HepG2 (cell line): ENCODE data around the gene SIRT7. TPM values are rescaled to one million over a fixed set of nuclear protein-coding genes. Genes with fewer than 3 reads are reported as not detected.

Source experiments
- AKAP8 ChIP-seq: sonication (generic); formaldehyde crosslinking; IDR thresholded peaks from 2 replicates; pipeline ENCODE4 v1.5.1; 2020; ENCODE audit warnings: mild to moderate bottlenecking, missing genetic modification reagents
- BCL6 ChIP-seq: IDR thresholded peaks from 2 replicates; pipeline ENCODE4 v1.6.1; 2016; ENCODE audit warnings: missing genetic modification reagents, missing compliant biosample characterization
- EEA1 ChIP-seq: sonication (generic); formaldehyde crosslinking; IDR thresholded peaks from 2 replicates; pipeline ENCODE4 v1.5.1; 2020; ENCODE audit warnings: mild to moderate bottlenecking, missing genetic modification reagents, borderline replicate concordance
- HNF4G ChIP-seq, 2 experiments: sonication (generic) in 1 of 2; formaldehyde crosslinking in 1 of 2; IDR thresholded peaks; 2 replicates each; pipeline versions ENCODE4 v1.4.0 to v1.6.1; 2011 to 2020; ENCODE audit warnings: borderline replicate concordance in 2 of 2, low read depth in 2 of 2, mild to moderate bottlenecking in 2 of 2, low read length in 1 of 2, missing genetic modification reagents in 1 of 2, moderate library complexity in 1 of 2
- HOXA7 ChIP-seq: sonication (generic); formaldehyde crosslinking; IDR thresholded peaks from 2 replicates; pipeline ENCODE4 v1.8.1; 2022; ENCODE audit warnings: mild to moderate bottlenecking, missing genetic modification reagents, moderate library complexity
- MATR3 ChIP-seq: sonication (generic); formaldehyde crosslinking; IDR thresholded peaks from 2 replicates; pipeline ENCODE4 v1.4.0; 2020; ENCODE audit warnings: missing genetic modification reagents
- MEF2D ChIP-seq: sonication (generic); formaldehyde crosslinking; IDR thresholded peaks from 2 replicates; pipeline ENCODE4 v1.5.1; 2020; ENCODE audit warnings: mild to moderate bottlenecking, missing genetic modification reagents
- MEIS2 ChIP-seq: sonication (generic); formaldehyde crosslinking; IDR thresholded peaks from 2 replicates; pipeline ENCODE4 v1.9.0; 2021; ENCODE audit warnings: mild to moderate bottlenecking, missing genetic modification reagents
- SKI ChIP-seq: fragments of 450-650 bp; IDR thresholded peaks from one replicate; pipeline ENCODE4 v1.6.1; 2018; ENCODE audit warnings: mild to moderate bottlenecking; ENCODE audit not compliant: partially characterized antibody
- TAF15 ChIP-seq: fragments of 200-400 bp; formaldehyde crosslinking; IDR thresholded peaks from one replicate; pipeline ENCODE4 v1.6.1; 2018; ENCODE audit warnings: mild to moderate bottlenecking, low read depth, low read length; ENCODE audit not compliant: poor library complexity, severe bottlenecking
- ZNF207 ChIP-seq: fragments of 450-650 bp; IDR thresholded peaks from 2 replicates; pipeline ENCODE4 v1.6.1; 2016; ENCODE audit warnings: antibody characterized with exemption, borderline replicate concordance
- ZNF232 ChIP-seq: sonication (generic); formaldehyde crosslinking; IDR thresholded peaks from 2 replicates; pipeline ENCODE4 v1.4.0; 2020; ENCODE audit warnings: missing genetic modification reagents, borderline replicate concordance
- ZNF431 ChIP-seq: sonication (generic); formaldehyde crosslinking; IDR thresholded peaks from 2 replicates; pipeline ENCODE4 v1.9.0; 2022; ENCODE audit warnings: missing genetic modification reagents, low read depth, mild to moderate bottlenecking, borderline replicate concordance
- ZNF552 ChIP-seq: sonication (generic); formaldehyde crosslinking; IDR thresholded peaks from 2 replicates; pipeline ENCODE4 v1.9.0; 2022; ENCODE audit warnings: missing genetic modification reagents, mild to moderate bottlenecking, borderline replicate concordance
- ZNF7 ChIP-seq: IDR thresholded peaks from 2 replicates; pipeline ENCODE4 v1.6.1; 2016; ENCODE audit warnings: missing biosample characterization, missing genetic modification reagents
- ZNF777 ChIP-seq: sonication (generic); formaldehyde crosslinking; IDR thresholded peaks from 2 replicates; pipeline ENCODE4 v1.4.0; 2020; ENCODE audit warnings: missing genetic modification reagents
- ZSCAN9 ChIP-seq: IDR thresholded peaks from 2 replicates; pipeline ENCODE4 v1.6.1; 2016; ENCODE audit warnings: borderline replicate concordance
- polyA plus RNA-seq, 8 experiments: library from polyadenylated mRNA; depleted of rRNA in 3 of 8; stranded (reverse) in 7 of 8; unstranded in 1 of 8; fragments of >200 nt; fragmentation: Illumina TruSeq in 4 of 8; extraction: Trizol in 4 of 8; gene quantifications; 2 replicates each; pipeline versions ENCODE4 v1.2.1 to v1.2.3, GENCODE V29; 2011 to 2016; ENCODE audit warnings: low read depth in 4 of 8, missing spikeins in 1 of 8, mixed read lengths in 1 of 8; ENCODE audit not compliant: insufficient read depth in 1 of 8
- total RNA-seq, 5 experiments: library from RNA; depleted of rRNA; stranded (reverse); fragments of >200 nt; fragmentation: Illumina TruSeq; extraction: Trizol; gene quantifications; 2 replicates each; pipeline ENCODE4 v1.2.3, GENCODE V29; 2016; ENCODE audit warnings: low read depth in 1 of 5
- TF ChIP-seq, protein P1 (sequence below): sonication (generic); formaldehyde crosslinking; IDR thresholded peaks from 2 replicates; pipeline ENCODE4 v1.8.1; 2022; ENCODE audit warnings: low read depth, mild to moderate bottlenecking, missing genetic modification reagents
- TF ChIP-seq, protein P2 (sequence below), 2 experiments: sonication (generic) in 1 of 2; formaldehyde crosslinking in 1 of 2; IDR thresholded peaks; 2 replicates each; pipeline versions ENCODE4 v1.4.0 to v1.6.1; 2018 to 2020; ENCODE audit warnings: missing genetic modification reagents in 2 of 2, borderline replicate concordance in 1 of 2, low read depth in 1 of 2, mild to moderate bottlenecking in 1 of 2, missing biosample characterization in 1 of 2
- TF ChIP-seq, protein P3 (sequence below): sonication (generic); formaldehyde crosslinking; IDR thresholded peaks from 2 replicates; pipeline ENCODE4 v1.5.1; 2020; ENCODE audit warnings: missing genetic modification reagents, mild to moderate bottlenecking, borderline replicate concordance

SIRT7 gene
- total and polyA plus RNA-seq, 2 of the 13 experiments (the other 11 are each of a cell fraction or from before 2014, with no cell fraction given) = 8.3 to 24.8 TPM

- TF ChIP-seq, protein P1, sequence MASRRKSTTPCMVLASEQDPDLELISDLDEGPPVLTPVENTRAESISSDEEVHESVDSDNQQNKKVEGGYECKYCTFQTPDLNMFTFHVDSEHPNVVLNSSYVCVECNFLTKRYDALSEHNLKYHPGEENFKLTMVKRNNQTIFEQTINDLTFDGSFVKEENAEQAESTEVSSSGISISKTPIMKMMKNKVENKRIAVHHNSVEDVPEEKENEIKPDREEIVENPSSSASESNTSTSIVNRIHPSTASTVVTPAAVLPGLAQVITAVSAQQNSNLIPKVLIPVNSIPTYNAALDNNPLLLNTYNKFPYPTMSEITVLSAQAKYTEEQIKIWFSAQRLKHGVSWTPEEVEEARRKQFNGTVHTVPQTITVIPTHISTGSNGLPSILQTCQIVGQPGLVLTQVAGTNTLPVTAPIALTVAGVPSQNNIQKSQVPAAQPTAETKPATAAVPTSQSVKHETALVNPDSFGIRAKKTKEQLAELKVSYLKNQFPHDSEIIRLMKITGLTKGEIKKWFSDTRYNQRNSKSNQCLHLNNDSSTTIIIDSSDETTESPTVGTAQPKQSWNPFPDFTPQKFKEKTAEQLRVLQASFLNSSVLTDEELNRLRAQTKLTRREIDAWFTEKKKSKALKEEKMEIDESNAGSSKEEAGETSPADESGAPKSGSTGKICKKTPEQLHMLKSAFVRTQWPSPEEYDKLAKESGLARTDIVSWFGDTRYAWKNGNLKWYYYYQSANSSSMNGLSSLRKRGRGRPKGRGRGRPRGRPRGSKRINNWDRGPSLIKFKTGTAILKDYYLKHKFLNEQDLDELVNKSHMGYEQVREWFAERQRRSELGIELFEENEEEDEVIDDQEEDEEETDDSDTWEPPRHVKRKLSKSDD (CRISPR knock-in tag) = peak; percentile 62; the same call in 1 of the 2 replicates
- TF ChIP-seq TAF15 (peak; percentile 42), ZNF431 (CRISPR knock-in tag) (peak; percentile 29; the same call in 1 of the 2 replicates), ZNF777 (CRISPR knock-in tag) (peak; percentile 59; the same call in 1 of the 2 replicates), ZNF552 (CRISPR knock-in tag) (0 out of 2 replicates have a peak, but pooled peaks have one; percentile 59), EEA1 (CRISPR knock-in tag) (peak; percentile 65; the same call in 1 of the 2 replicates), HOXA7 (no peak), AKAP8 (CRISPR knock-in tag) (peak; percentile 45; the same call in 1 of the 2 replicates), MATR3 (CRISPR knock-in tag) (0 out of 2 replicates have a peak, but pooled peaks have one; percentile 71), ZNF207 (no peak), ZSCAN9 (CRISPR knock-in tag) (0 out of 2 replicates have a peak, but pooled peaks have one; percentile 13), ZNF232 (CRISPR knock-in tag) (no peak), BCL6 (CRISPR knock-in tag) (0 out of 2 replicates have a peak, but pooled peaks have one; percentile 11), SKI (peak; percentile 84), MEIS2 (CRISPR knock-in tag) (peak; percentile 45; the same call in 1 of the 2 replicates), HNF4G (IDR thresholded peaks at IDR 0.05; ENCODE audit: borderline replicate concordance, low read depth, low read length) (no peak), HNF4G (CRISPR knock-in tag; IDR thresholded peaks at IDR 0.05; ENCODE audit: borderline replicate concordance, low read depth) (0 out of 2 replicates have a peak, but pooled peaks have one; percentile 56), MEF2D (CRISPR knock-in tag) (no peak), ZNF7 (CRISPR knock-in tag) (no peak)
- TF ChIP-seq, protein P2, sequence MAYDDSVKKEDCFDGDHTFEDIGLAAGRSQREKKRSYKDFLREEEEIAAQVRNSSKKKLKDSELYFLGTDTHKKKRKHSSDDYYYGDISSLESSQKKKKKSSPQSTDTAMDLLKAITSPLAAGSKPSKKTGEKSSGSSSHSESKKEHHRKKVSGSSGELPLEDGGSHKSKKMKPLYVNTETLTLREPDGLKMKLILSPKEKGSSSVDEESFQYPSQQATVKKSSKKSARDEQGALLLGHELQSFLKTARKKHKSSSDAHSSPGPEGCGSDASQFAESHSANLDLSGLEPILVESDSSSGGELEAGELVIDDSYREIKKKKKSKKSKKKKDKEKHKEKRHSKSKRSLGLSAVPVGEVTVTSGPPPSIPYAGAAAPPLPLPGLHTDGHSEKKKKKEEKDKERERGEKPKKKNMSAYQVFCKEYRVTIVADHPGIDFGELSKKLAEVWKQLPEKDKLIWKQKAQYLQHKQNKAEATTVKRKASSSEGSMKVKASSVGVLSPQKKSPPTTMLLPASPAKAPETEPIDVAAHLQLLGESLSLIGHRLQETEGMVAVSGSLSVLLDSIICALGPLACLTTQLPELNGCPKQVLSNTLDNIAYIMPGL (CRISPR knock-in tag; IDR thresholded peaks at IDR 0.05; ENCODE audit: borderline replicate concordance in 1 of 2, low read depth in 1 of 2) = peak; percentile 90 to 95
- TF ChIP-seq, protein P3, sequence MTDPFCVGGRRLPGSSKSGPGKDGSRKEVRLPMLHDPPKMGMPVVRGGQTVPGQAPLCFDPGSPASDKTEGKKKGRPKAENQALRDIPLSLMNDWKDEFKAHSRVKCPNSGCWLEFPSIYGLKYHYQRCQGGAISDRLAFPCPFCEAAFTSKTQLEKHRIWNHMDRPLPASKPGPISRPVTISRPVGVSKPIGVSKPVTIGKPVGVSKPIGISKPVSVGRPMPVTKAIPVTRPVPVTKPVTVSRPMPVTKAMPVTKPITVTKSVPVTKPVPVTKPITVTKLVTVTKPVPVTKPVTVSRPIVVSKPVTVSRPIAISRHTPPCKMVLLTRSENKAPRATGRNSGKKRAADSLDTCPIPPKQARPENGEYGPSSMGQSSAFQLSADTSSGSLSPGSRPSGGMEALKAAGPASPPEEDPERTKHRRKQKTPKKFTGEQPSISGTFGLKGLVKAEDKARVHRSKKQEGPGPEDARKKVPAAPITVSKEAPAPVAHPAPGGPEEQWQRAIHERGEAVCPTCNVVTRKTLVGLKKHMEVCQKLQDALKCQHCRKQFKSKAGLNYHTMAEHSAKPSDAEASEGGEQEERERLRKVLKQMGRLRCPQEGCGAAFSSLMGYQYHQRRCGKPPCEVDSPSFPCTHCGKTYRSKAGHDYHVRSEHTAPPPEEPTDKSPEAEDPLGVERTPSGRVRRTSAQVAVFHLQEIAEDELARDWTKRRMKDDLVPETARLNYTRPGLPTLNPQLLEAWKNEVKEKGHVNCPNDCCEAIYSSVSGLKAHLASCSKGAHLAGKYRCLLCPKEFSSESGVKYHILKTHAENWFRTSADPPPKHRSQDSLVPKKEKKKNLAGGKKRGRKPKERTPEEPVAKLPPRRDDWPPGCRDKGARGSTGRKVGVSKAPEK = no peak
These were observed 41.6 kb upstream of the SIRT7 start (continued) for GRCh38 chr17:81959362-81960129.
